Fibroblast of villous mesenchyme (primary cell): Measurements from ENCODE around the gene COMP. TPM values are rescaled to one million over a fixed set of nuclear protein-coding genes. Genes with fewer than 3 reads are reported as not detected.
A peak's percentile ranks its signal among the peaks of the same experiment; 100 is the strongest.

ENCODE experiments used
- DNase-seq: peaks from one replicate; pipeline ENCODE4 v3.0.0-alpha.2; 2010; ENCODE audit warnings: low read depth
- H3K4me3 ChIP-seq: 2 replicates; pipeline ENCODE4 v1.5.1; 2011; ENCODE audit warnings: low read depth, mild to moderate bottlenecking, low read length
- CTCF ChIP-seq: IDR thresholded peaks from 2 replicates; pipeline ENCODE4 v1.5.1; 2012; ENCODE audit warnings: low read depth, mild to moderate bottlenecking, low read length; ENCODE audit not compliant: insufficient read depth
- total RNA-seq: library from RNA; depleted of rRNA; stranded (reverse); fragments of >200 nt; gene quantifications from 2 replicates; pipeline ENCODE4 v1.2.3, GENCODE V29; 2012

COMP gene
- total RNA-seq, 1 donor = under 0.01 TPM

DNA sequence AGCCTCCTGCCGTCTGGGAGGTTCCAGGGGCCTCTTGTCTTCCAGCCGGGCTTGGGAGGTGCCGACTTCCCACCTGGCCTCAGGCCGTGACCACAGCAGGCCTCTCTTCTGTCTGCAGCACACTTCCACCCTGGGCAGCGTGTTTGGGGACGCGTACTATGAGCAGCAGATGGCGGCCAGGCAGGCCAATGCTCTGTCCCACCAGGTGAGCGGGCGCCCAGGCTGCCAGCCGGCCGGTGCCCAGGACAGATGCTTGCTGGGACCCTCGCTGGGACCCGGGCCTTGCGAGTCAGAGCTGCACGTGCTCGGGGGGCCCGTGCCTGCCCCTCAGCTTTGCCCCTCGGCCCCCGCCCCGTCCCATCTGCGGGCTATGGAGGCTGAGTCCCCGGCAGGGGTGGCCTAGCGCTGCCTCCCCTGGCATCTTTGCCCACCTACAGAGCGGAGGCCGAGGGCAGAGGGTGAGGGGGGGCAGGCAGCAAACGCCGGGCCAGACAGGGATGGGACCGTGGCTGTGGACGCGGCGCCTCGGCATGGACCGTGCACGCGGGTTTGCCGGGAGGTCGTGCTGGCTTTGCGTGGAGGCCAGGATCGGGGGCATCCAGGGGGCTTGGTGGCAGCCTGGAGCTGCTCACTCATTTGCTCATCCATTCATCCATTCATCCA, 16.2 kb downstream of the COMP start:
- no peak overlapping the region for H3K4me3 ChIP-seq
- TF ChIP-seq CTCF = no peak
- no peak for DNase-seq

- no peak for TF ChIP-seq CTCF
- no peak overlapping the region for H3K4me3 ChIP-seq
- no peak for DNase-seq
Measured at GRCh38 chr19:18774107-18774506, 17.0 kb downstream of the COMP start.

DNA sequence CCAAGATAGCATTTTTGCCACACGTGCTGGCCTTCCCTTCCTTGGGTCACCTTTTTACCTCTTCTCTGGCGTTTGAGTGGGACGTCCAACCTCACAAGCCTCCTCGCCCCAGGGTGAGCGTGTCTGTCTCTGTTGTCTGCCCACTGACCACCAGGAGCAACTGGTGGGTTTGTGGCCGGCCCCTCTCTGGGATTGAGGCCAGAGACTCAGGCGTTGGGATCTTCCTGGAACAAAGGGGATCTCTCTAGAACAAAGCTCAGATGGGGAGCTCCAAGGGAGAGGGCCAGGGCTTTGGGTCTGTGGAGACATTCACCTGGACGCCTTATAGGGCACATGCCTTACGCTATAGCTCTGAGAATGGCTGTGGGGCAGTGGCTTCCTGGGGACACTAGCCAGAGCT, 17.4 kb downstream of the COMP start:
- DNase-seq = no peak
- H3K4me3 ChIP-seq = no peak overlapping the region
- no peak for TF ChIP-seq CTCF

GRCh38 chr19:18772620-18773587, 18.2 kb downstream of the COMP start:
- no peak for TF ChIP-seq CTCF
- no peak for DNase-seq
- no peak overlapping the region for H3K4me3 ChIP-seq

- no peak overlapping the region for H3K4me3 ChIP-seq
- peak; percentile 21 for TF ChIP-seq CTCF
- DNase-seq = no peak
Measured at GRCh38 chr19:18771328-18772242, 19.5 kb downstream of the COMP start.

GRCh38 chr19:18770663-18771327, 20.3 kb downstream of the COMP start:
- no peak for DNase-seq
- H3K4me3 ChIP-seq = no peak overlapping the region
- no peak for TF ChIP-seq CTCF
